Stomach (tissue), 4 donors: ENCODE results near the gene KCNQ1.

Experiments used
- EP300 ChIP-seq: sonication (generic); formaldehyde crosslinking; IDR thresholded peaks from one replicate; pipeline ENCODE4 v1.6.1; 2017; ENCODE audit warnings: antibody characterized with exemption
- POLR2A ChIP-seq, 4 donors: fragments of 450-650 bp; IDR thresholded peaks; one replicate each; pipeline ENCODE4 v1.6.1; 2016; ENCODE audit warnings: antibody characterized with exemption in 4 of 4, control low read depth in 2 of 4, mild to moderate bottlenecking in 1 of 4, moderate library complexity in 1 of 4
- POLR2AphosphoS5 ChIP-seq, 3 donors: sonication (generic); formaldehyde crosslinking; IDR thresholded peaks; one replicate each; pipeline ENCODE4 v1.6.1; 2016; ENCODE audit warnings: antibody characterized with exemption in 3 of 3
- TF ChIP-seq, protein P1 (sequence below), 7 experiments: fragments of 450-650 bp in 4 of 7; fragments of 200-600 bp in 3 of 7; sonication (generic) in 3 of 7; IDR thresholded peaks; one replicate each; pipeline ENCODE4 v1.5.1; 2016 to 2019; ENCODE audit warnings: antibody characterized with exemption in 7 of 7, control low read depth in 2 of 7, mild to moderate bottlenecking in 1 of 7

DNA sequence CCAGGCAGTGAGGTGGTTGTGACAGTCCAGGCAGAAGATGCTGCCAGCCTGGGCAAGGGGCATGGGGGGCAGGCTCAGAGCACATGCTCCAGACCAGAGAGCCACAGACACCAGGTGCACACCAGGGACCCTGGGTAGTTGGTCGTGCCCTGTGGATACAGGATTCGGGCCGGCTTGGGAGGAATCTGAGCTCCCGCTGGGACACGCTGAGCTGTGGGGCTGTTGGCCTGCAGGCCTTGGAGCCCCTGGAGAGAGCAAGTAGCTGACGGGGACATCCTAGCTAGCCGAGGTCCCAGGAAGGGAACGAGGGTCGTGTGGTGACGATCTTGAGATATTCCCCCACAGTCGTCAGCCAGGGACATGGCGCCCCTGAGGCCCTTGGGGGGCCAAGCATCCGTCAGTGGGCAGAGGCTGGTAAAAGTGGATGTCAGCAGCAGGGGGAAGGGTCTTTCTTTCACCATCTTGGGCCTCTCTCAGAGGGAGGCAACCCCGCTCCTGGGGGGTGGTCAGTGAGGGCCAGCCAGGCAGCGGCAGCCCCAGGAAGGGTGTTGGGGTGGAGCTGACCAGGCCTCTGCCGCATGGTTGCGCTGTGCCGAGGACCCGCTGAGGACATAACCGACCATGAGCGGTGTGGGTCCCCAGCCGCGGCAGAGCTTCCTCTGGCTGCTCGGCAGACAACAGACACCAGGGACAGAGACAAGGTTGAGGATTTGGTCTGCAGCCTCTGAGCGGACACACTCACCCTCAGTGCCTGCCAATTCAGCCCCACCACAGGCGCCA, 396.8 kb downstream of the KCNQ1 start:
- TF ChIP-seq, protein P1, sequence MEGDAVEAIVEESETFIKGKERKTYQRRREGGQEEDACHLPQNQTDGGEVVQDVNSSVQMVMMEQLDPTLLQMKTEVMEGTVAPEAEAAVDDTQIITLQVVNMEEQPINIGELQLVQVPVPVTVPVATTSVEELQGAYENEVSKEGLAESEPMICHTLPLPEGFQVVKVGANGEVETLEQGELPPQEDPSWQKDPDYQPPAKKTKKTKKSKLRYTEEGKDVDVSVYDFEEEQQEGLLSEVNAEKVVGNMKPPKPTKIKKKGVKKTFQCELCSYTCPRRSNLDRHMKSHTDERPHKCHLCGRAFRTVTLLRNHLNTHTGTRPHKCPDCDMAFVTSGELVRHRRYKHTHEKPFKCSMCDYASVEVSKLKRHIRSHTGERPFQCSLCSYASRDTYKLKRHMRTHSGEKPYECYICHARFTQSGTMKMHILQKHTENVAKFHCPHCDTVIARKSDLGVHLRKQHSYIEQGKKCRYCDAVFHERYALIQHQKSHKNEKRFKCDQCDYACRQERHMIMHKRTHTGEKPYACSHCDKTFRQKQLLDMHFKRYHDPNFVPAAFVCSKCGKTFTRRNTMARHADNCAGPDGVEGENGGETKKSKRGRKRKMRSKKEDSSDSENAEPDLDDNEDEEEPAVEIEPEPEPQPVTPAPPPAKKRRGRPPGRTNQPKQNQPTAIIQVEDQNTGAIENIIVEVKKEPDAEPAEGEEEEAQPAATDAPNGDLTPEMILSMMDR (IDR thresholded peaks at IDR 0.05): no peak
- TF ChIP-seq POLR2A (IDR thresholded peaks at IDR 0.05): no peak
- TF ChIP-seq POLR2AphosphoS5 (IDR thresholded peaks at IDR 0.05): no peak
- no peak for TF ChIP-seq EP300
